ENCODE results near the gene CDKL5. TPM values are rescaled to one million over a fixed set of nuclear protein-coding genes. Genes with fewer than 3 reads are reported as not detected.
A peak's percentile ranks its signal among the peaks of the same experiment; 100 is the strongest.
"Not testable (repeated sequence)": the region's sequence is repeated elsewhere in the genome, so short reads cannot be mapped to it uniquely, and the experiment has no call there.

The CDKL5 gene
- total RNA-seq, 1 donor from 2014 or later: 30.6 TPM

DNA sequence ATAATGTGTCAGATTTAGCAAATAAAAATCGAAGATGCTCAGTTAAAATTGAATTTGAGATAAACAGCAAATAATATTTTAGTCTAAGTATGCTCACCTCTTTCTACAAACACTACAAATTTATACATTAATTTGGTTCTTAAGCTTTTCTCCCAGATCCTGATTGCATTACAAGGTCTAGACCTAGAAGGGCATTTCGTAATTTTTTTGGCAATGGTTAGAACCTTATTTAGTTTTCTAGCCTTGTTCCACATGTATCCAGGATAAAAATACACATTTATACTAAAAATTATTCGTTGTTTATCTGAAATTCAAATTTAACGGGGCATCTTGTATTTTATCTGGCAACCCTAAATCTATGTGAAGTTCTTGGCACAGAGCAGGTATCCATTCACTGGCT is 2.5 kb upstream of the CDKL5 start:
- Histone ChIP-seq H3K9me3 (no peaks in the 10 kb centered on the region), H3K27ac (no peak overlapping the region), H3K27me3 (ENCODE audit: low read depth) (no peaks in the 10 kb centered on the region), H3K4me3 (no peak overlapping the region), H3K4me1 (peaks cover 5% of the 10 kb centered on the region), H3K36me3 (no peaks in the 10 kb centered on the region)
- intact Hi-C loops (cut with DNase I): no loop called here
- TF ChIP-seq, protein P1, sequence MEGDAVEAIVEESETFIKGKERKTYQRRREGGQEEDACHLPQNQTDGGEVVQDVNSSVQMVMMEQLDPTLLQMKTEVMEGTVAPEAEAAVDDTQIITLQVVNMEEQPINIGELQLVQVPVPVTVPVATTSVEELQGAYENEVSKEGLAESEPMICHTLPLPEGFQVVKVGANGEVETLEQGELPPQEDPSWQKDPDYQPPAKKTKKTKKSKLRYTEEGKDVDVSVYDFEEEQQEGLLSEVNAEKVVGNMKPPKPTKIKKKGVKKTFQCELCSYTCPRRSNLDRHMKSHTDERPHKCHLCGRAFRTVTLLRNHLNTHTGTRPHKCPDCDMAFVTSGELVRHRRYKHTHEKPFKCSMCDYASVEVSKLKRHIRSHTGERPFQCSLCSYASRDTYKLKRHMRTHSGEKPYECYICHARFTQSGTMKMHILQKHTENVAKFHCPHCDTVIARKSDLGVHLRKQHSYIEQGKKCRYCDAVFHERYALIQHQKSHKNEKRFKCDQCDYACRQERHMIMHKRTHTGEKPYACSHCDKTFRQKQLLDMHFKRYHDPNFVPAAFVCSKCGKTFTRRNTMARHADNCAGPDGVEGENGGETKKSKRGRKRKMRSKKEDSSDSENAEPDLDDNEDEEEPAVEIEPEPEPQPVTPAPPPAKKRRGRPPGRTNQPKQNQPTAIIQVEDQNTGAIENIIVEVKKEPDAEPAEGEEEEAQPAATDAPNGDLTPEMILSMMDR (IDR thresholded peaks at IDR 0.05): no peak
- ATAC-seq (no peak), DNase-seq (no peak)

DNA sequence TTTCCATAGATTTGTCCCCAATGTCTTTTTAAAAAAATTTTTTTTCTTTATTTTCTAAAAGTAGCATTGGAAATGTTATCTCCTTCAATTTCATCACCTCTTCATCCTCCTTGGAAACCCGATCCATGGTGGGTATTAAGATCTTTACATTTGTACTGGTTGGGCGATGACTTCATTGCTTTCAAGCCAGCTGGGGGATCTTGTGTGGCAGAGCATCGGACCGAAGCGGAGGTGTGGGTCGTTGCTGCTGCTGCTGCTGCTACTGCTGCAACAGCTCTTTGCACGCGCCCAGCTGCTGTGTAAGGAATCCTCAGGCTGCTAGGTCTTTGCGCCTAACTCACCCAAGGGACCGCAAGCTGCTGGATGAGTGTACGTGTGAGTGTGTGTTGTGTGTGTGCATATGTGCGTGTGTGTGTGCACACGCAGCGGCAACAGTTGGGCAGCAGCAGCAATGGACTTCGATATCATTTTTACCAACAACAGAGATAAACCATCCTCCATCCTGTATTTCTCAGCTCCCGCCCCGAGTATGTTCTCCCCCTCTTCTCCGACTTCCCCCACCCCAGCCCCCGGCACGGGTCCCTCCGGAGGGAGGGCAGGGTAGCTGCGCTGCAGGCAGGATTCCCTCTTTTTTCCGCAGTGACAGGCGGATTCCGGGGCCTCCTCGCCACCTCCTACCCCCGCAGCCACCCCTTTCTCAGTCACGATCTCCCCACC is 768 bp upstream of the CDKL5 start:
- DNase-seq (peak; percentile 47), ATAC-seq (peak in 1 of 2 donors; percentile 28)
- Histone ChIP-seq H3K4me3 (peak overlapping the region; percentile 69), H3K36me3 (no peaks in the 10 kb centered on the region), H3K9me3 (no peaks in the 10 kb centered on the region), H3K27me3 (ENCODE audit: low read depth) (no peaks in the 10 kb centered on the region), H3K4me1 (peaks cover 5% of the 10 kb centered on the region), H3K27ac (peak overlapping the region; percentile 67)
- intact Hi-C loops (cut with DNase I): no loop called here
- TF ChIP-seq, protein P1 (IDR thresholded peaks at IDR 0.05): no peak

DNA sequence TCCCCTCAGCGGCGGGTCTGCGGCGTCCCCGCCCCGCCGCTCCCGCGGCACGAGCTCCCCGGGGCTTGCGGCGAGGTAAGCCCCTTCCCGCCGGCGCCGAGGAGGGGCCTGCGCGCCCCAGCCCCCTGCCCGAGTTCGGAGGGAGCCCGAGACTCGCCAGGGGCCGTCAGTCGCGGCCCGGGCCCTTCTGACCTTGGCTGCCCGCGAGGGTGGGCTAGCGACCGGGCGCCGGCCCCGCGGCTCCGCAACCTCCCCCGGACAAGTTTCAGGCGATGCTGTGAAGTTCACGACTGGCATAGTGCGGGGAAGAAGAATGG is 554 bp downstream of the CDKL5 start:
- intact Hi-C loops (cut with DNase I): no loop called here
- H3K4me3 ChIP-seq: peak overlapping the region; percentile 69
- H3K4me1 ChIP-seq: peaks cover 5% of the 10 kb centered on the region
- no peaks in the 10 kb centered on the region for H3K36me3 ChIP-seq
- TF ChIP-seq, protein P1 (IDR thresholded peaks at IDR 0.05): no peak
- no peaks in the 10 kb centered on the region for H3K9me3 ChIP-seq
- H3K27me3 ChIP-seq (ENCODE audit: low read depth): no peaks in the 10 kb centered on the region
- DNase-seq (no peak), ATAC-seq (peak in 1 of 2 donors; percentile 1)
- H3K27ac ChIP-seq: peak overlapping the region; percentile 83

DNA sequence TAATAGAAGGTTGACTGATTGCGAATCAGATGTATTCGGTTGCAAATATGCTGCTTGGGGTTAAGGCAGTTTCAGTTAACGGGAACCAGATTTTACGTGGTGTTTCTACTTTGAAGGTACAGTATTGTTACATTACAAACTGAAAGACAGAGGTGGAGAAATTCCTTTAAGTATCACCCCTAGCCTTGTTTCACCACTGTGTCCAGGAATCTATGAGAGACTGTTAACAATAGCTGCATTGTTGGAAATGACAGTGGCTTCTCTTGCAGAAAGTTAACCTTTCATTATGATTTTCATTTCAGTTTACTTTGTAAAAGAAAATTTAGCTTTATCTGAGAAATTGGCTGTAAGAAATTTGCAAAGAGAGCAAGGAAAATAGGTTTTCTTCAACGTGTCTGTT is 2.6 kb downstream of the CDKL5 start:
- Histone ChIP-seq H3K27me3 (ENCODE audit: low read depth) (no peaks in the 10 kb centered on the region), H3K9me3 (no peaks in the 10 kb centered on the region), H3K4me1 (peaks cover 5% of the 10 kb centered on the region), H3K27ac (no peak overlapping the region), H3K4me3 (no peak overlapping the region), H3K36me3 (no peaks in the 10 kb centered on the region)
- intact Hi-C loops (cut with DNase I): no loop called here
- ATAC-seq (no peak), DNase-seq (no peak)
- TF ChIP-seq, protein P1 (IDR thresholded peaks at IDR 0.05): no peak

DNA sequence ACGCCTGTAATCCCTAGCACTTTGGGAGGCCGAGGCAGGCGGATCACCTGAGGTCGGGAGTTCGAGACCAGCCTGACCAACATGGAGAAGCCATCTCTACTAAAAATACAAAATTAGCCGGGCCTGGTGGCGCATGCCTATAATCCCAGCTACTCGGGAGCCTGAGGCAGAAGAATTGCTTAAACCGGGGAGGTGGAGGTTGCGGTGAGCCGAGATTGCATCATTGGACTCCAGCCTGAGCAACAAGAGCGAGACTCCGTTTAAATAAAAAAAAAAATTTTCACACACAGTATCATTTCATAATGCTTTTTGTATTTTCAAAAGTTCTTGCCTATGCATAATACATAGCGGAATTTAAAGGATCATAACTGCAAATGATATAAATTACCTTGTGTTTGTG is 7.9 kb downstream of the CDKL5 start:
- DNase-seq; H3K27me3 ChIP-seq (ENCODE audit: low read depth); H3K27ac ChIP-seq; H3K4me1 ChIP-seq; H3K4me3 ChIP-seq; intact Hi-C loops (cut with DNase I); ATAC-seq; H3K36me3 ChIP-seq; H3K9me3 ChIP-seq: not testable (repeated sequence)

DNA sequence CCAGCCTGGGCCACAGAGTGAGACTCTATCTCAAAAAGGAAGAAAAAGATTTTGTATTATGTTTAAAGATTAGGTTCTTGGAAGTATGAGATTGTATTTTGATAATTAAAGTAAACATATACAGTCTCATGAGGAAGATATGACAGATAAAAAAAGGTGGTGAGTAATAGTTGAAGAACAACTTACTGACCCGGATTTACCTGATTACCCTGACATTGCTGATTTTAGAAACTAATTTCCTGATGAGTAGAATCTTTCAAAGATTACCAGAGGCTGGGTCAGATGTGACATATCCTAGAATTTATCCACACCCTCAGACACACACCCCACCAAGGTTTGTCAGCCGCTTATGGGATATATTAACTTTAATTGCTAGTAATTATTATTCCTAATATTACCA is 9.5 kb downstream of the CDKL5 start:
- Histone ChIP-seq H3K27ac (no peak overlapping the region), H3K9me3 (no peaks in the 10 kb centered on the region), H3K4me1 (no peaks in the 10 kb centered on the region), H3K27me3 (ENCODE audit: low read depth) (no peaks in the 10 kb centered on the region), H3K4me3 (no peak overlapping the region), H3K36me3 (no peaks in the 10 kb centered on the region)
- intact Hi-C loops (cut with DNase I): no loop called here
- ATAC-seq: no peak
- TF ChIP-seq, protein P1 (IDR thresholded peaks at IDR 0.05): no peak
- no peak for DNase-seq
